Mononuclear cell (primary cell): ENCODE data around the gene ZNF407. TPM values are rescaled to one million over a fixed set of nuclear protein-coding genes. Genes with fewer than 3 reads are reported as not detected.
"Not testable (repeated sequence)": the region's sequence is repeated elsewhere in the genome, so short reads cannot be mapped to it uniquely, and the experiment has no call there.

Source experiments
- H3K27me3 ChIP-seq: 2 replicates; pipeline ENCODE4 v1.6.0; 2011; ENCODE audit warnings: low read length, control low read depth; ENCODE audit not compliant: insufficient read depth
- H3K4me1 ChIP-seq: 2 replicates; pipeline ENCODE4 v1.5.1; 2011; ENCODE audit warnings: mild to moderate bottlenecking, low read length, control low read depth; ENCODE audit not compliant: insufficient read depth
- H3K4me3 ChIP-seq: 2 replicates; pipeline ENCODE4 v1.5.1; 2011; ENCODE audit warnings: mild to moderate bottlenecking, low read length, moderate library complexity
- H3K9me3 ChIP-seq: 2 replicates; pipeline ENCODE4 v1.5.1; 2011; ENCODE audit warnings: low read depth, mild to moderate bottlenecking, control low read depth, low read length
- total RNA-seq: library from RNA; depleted of rRNA; stranded (reverse); fragments of >200 nt; gene quantifications from one replicate; pipeline ENCODE4 v1.2.3, GENCODE V29; 2012

ZNF407 gene
- 32.0 TPM for total RNA-seq

GRCh38 chr18:74597662-74598349 lies at the start of gene ZNF407:
ZNF407 (plus strand) TSS chr18:74597870; CDS start chr18:74631020, 33,150 bp downstream.
- Histone ChIP-seq H3K4me1 (peaks cover 36% of the 10 kb centered on the region), H3K27me3 (no peaks in the 10 kb centered on the region), H3K9me3 (no peaks in the 10 kb centered on the region), H3K4me3 (peak within 1 kb of the TSS; percentile 90)

GRCh38 chr18:74549591-74550104 lies 48.0 kb upstream of the ZNF407 start:
- H3K4me1 ChIP-seq = no peaks in the 10 kb centered on the region
- H3K27me3 ChIP-seq = no peaks in the 10 kb centered on the region
- H3K9me3 ChIP-seq = peaks cover 6% of the 10 kb centered on the region
- H3K4me3 ChIP-seq = no peak overlapping the region

GRCh38 chr18:74550886-74551285 lies 46.8 kb upstream of the ZNF407 start:
- Histone ChIP-seq H3K27me3 (no peaks in the 10 kb centered on the region), H3K4me1 (no peaks in the 10 kb centered on the region), H3K9me3 (peaks cover 6% of the 10 kb centered on the region), H3K4me3 (no peak overlapping the region)

- H3K27me3 ChIP-seq = no peaks in the 10 kb centered on the region
- no peaks in the 10 kb centered on the region for H3K4me1 ChIP-seq
- H3K9me3 ChIP-seq = peaks cover 6% of the 10 kb centered on the region
- no peak overlapping the region for H3K4me3 ChIP-seq
Measured at GRCh38 chr18:74551452-74551851, 46.2 kb upstream of the ZNF407 start.

GRCh38 chr18:74551936-74552555 lies 45.6 kb upstream of the ZNF407 start:
- no peaks in the 10 kb centered on the region for H3K27me3 ChIP-seq
- peaks cover 6% of the 10 kb centered on the region for H3K9me3 ChIP-seq
- H3K4me3 ChIP-seq = no peak overlapping the region
- H3K4me1 ChIP-seq = no peaks in the 10 kb centered on the region

- H3K9me3 ChIP-seq = no peaks in the 10 kb centered on the region
- H3K27me3 ChIP-seq = no peaks in the 10 kb centered on the region
- no peaks in the 10 kb centered on the region for H3K4me1 ChIP-seq
- H3K4me3 ChIP-seq = no peak overlapping the region
Measured at GRCh38 chr18:74556126-74556525, 41.5 kb upstream of the ZNF407 start.

GRCh38 chr18:74558096-74558495 lies 39.6 kb upstream of the ZNF407 start:
- no peaks in the 10 kb centered on the region for H3K9me3 ChIP-seq
- H3K4me3 ChIP-seq = no peak overlapping the region
- H3K27me3 ChIP-seq = no peaks in the 10 kb centered on the region
- H3K4me1 ChIP-seq = no peaks in the 10 kb centered on the region

GRCh38 chr18:74562131-74562730 lies 35.4 kb upstream of the ZNF407 start:
- H3K27me3 ChIP-seq = no peaks in the 10 kb centered on the region
- no peak overlapping the region for H3K4me3 ChIP-seq
- no peaks in the 10 kb centered on the region for H3K4me1 ChIP-seq
- H3K9me3 ChIP-seq = no peaks in the 10 kb centered on the region

GRCh38 chr18:74562775-74563174 lies 34.9 kb upstream of the ZNF407 start:
- Histone ChIP-seq H3K4me1 (no peaks in the 10 kb centered on the region), H3K27me3 (no peaks in the 10 kb centered on the region), H3K9me3 (no peaks in the 10 kb centered on the region), H3K4me3 (no peak overlapping the region)

- H3K27me3 ChIP-seq = no peaks in the 10 kb centered on the region
- H3K4me3 ChIP-seq = no peak overlapping the region
- no peaks in the 10 kb centered on the region for H3K9me3 ChIP-seq
- H3K4me1 ChIP-seq = peaks cover 5% of the 10 kb centered on the region
Measured at GRCh38 chr18:74563999-74564398, 33.7 kb upstream of the ZNF407 start.

GRCh38 chr18:74565164-74565563 lies 32.5 kb upstream of the ZNF407 start:
- H3K27me3 ChIP-seq = not testable (repeated sequence)

GRCh38 chr18:74565993-74566392 lies 31.7 kb upstream of the ZNF407 start:
- H3K4me1 ChIP-seq, H3K4me3 ChIP-seq, H3K9me3 ChIP-seq, H3K27me3 ChIP-seq: not testable (repeated sequence)

More at GRCh38 chr18:74565164-74565563, 32.5 kb upstream of the ZNF407 start:
- H3K4me1 ChIP-seq, H3K4me3 ChIP-seq, H3K9me3 ChIP-seq: not testable (repeated sequence)

- H3K27me3 ChIP-seq = no peaks in the 10 kb centered on the region
- H3K4me1 ChIP-seq = peaks cover 5% of the 10 kb centered on the region
- H3K4me3 ChIP-seq = no peak overlapping the region
- no peaks in the 10 kb centered on the region for H3K9me3 ChIP-seq
Measured at GRCh38 chr18:74567822-74568221, 29.8 kb upstream of the ZNF407 start.

GRCh38 chr18:74569401-74569800 lies 28.3 kb upstream of the ZNF407 start:
- no peak overlapping the region for H3K4me3 ChIP-seq
- H3K9me3 ChIP-seq = no peaks in the 10 kb centered on the region
- H3K4me1 ChIP-seq = peaks cover 5% of the 10 kb centered on the region
- no peaks in the 10 kb centered on the region for H3K27me3 ChIP-seq

- Histone ChIP-seq H3K27me3 (no peaks in the 10 kb centered on the region), H3K4me3 (no peak overlapping the region), H3K9me3 (no peaks in the 10 kb centered on the region), H3K4me1 (peaks cover 5% of the 10 kb centered on the region)
Measured at GRCh38 chr18:74570266-74570665, 27.4 kb upstream of the ZNF407 start.
